Mucosa of descending colon (tissue), 3 donors: Measurements from ENCODE around the gene SLIT1. TPM values are rescaled to one million over a fixed set of nuclear protein-coding genes. Genes with fewer than 3 reads are reported as not detected.

ENCODE experiments used
- ATAC-seq: fragments of 200-7000 bp; cut with Tn5 transposase; one replicate; pipeline ENCODE4 v1.9.1; 2020; ENCODE audit warnings: mild to moderate bottlenecking, moderate library complexity
- DNase-seq, 3 donors: peaks; one replicate each; pipeline ENCODE4 v3.0.0-alpha.2; 2020
- H3K36me3 ChIP-seq: fragments of 200-600 bp; one replicate; pipeline ENCODE4 v1.8.0; 2021; ENCODE audit warnings: low read depth, mild to moderate bottlenecking
- H3K4me1 ChIP-seq: fragments of 200-600 bp; one replicate; pipeline ENCODE4 v1.8.0; 2021; ENCODE audit warnings: low read depth, mild to moderate bottlenecking
- H3K4me3 ChIP-seq: fragments of 200-600 bp; one replicate; pipeline ENCODE4 v1.8.0; 2021; ENCODE audit warnings: mild to moderate bottlenecking
- H3K9me3 ChIP-seq: fragments of 200-600 bp; one replicate; pipeline ENCODE4 v1.8.0; 2021; ENCODE audit warnings: mild to moderate bottlenecking
- intact Hi-C, 2 donors: fragments of 100-400 bp; cut with DNase I in 1 of 2; cut with micrococcal nuclease in 1 of 2; formaldehyde crosslinking; loops; one replicate each; pipeline versions ENCODE4 v1.11.0 to v1.11.1; 2022; cut with DNase I, micrococcal nuclease
- total RNA-seq, 3 donors: library from RNA; stranded (reverse); fragmentation: NEBNext Ultra II Directional in 2 of 3; extraction: Animal tissue kit (Norgen Biotek cat#: 25700) in 2 of 3; gene quantifications; one replicate each; pipeline versions ENCODE4 v1.2.1 to v1.2.4, GENCODE V29; 2021 to 2023
- TF ChIP-seq, protein P1 (sequence below): fragments of 200-600 bp; IDR thresholded peaks from one replicate; pipeline ENCODE4 v1.8.0; 2022; ENCODE audit warnings: antibody characterized with exemption, mild to moderate bottlenecking
- donor health status: DM: no; HTN: no; CAD: no; lungs with moderate emphysema.
- donor health status: DM: no; HTN: no; CAD: no.
- donor health status: DM: no; HTN: yes; CAD: no.

The SLIT1 gene
- total RNA-seq, 3 donors from 2014 or later: 0.17 to 1.1 (median 0.24) TPM

DNA sequence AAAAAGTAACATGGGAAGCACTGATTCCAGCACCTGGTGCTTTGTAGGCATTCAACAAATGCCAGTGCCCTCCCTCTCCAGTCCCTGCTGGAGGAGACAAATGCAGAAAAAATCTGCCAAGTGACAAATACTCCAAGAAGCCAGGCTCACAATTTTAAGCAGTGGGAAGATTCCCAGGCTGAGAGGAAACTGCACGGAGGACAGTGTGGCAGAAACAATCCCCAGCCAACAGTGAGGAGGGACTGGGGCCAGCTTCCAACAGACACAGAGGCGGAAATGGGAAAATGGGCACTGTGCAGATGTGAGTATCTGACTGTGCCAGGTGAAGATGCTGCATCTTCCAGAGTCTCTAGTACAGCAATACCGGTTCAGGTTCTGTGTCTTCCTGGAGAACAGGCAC, 106.3 kb downstream of the SLIT1 start:
- intact Hi-C loops: loop anchor here in 1 of 2 donors (5.0 kb wide), 1 partner anchor 128 kb away; no protein-coding TSS in a partner anchor
- TF ChIP-seq, protein P1, sequence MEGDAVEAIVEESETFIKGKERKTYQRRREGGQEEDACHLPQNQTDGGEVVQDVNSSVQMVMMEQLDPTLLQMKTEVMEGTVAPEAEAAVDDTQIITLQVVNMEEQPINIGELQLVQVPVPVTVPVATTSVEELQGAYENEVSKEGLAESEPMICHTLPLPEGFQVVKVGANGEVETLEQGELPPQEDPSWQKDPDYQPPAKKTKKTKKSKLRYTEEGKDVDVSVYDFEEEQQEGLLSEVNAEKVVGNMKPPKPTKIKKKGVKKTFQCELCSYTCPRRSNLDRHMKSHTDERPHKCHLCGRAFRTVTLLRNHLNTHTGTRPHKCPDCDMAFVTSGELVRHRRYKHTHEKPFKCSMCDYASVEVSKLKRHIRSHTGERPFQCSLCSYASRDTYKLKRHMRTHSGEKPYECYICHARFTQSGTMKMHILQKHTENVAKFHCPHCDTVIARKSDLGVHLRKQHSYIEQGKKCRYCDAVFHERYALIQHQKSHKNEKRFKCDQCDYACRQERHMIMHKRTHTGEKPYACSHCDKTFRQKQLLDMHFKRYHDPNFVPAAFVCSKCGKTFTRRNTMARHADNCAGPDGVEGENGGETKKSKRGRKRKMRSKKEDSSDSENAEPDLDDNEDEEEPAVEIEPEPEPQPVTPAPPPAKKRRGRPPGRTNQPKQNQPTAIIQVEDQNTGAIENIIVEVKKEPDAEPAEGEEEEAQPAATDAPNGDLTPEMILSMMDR: no peak
- no peaks in the 10 kb centered on the region for H3K9me3 ChIP-seq
- ATAC-seq (no peak), DNase-seq (no peak)
- H3K4me3 ChIP-seq: no peak overlapping the region
- H3K36me3 ChIP-seq: no peaks in the 10 kb centered on the region
- H3K4me1 ChIP-seq: no peaks in the 10 kb centered on the region

DNA sequence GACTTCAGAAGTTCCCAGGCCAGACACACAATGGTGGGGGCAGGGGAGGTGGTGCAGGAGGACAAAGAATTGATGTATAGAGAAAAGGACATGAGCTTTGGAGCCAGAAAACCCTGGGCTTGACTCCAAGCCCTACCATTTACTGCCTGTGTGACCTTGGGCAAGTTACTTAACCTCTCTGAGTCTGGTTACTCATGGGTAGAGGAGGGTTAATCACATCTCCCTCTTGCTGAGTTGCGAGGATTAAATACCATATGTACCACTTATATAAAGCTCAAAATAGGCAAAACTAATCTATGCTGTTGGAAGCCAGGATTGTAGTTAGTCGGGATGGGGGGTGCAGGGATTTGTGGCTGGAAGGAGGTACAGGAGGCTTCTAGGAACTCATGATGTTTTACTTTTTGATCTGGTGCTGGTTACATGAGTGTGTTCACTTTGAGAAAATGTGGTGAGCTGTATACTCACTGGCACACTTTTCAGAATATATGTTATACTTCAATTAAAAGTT, 106.8 kb downstream of the SLIT1 start:
- ATAC-seq: no peak
- H3K4me3 ChIP-seq: no peak overlapping the region
- intact Hi-C loops: loop anchor here in 1 of 2 donors (5.0 kb wide), 1 partner anchor 128 kb away; no protein-coding TSS in a partner anchor
- no peaks in the 10 kb centered on the region for H3K36me3 ChIP-seq
- TF ChIP-seq, protein P1: no peak
- no peak for DNase-seq
- no peaks in the 10 kb centered on the region for H3K9me3 ChIP-seq
- H3K4me1 ChIP-seq: no peaks in the 10 kb centered on the region

DNA sequence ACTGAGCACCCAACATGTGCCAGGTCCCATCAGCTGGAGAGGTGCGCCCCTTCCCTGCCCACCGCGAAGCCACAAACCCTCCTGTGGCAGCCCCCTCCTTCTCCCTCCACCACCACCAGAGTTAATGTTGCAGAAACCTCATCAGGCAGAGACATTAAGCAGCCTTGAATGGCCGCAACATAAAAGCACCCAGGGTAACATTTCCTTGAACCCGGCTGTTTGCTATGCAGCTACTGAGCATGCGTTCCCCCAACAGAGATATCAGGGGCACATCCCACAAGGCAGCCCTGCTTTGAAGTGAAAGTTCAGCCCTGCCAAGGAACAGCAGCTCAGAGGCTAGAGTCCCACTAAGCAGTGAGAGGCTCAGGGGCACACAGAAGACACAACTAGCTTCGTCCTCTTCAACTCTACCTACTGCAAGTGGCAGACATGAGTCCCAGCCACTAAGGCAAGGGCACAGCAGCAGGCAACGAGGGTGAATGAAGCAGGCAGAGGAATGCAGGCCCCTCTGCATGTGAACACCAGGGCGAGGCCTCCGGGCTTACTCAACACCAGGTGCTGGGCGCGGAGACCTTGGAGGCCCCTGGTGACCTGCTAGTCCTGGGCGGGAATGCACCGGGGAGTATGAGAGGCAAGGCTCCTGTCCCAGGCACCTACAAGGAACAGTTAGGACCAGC, 107.4 kb downstream of the SLIT1 start:
- Histone ChIP-seq H3K4me3 (no peak overlapping the region), H3K4me1 (no peaks in the 10 kb centered on the region), H3K9me3 (no peaks in the 10 kb centered on the region), H3K36me3 (no peaks in the 10 kb centered on the region)
- intact Hi-C loops: loop anchor here in 1 of 2 donors (5.0 kb wide), 1 partner anchor 129 kb away; no protein-coding TSS in a partner anchor
- TF ChIP-seq, protein P1: no peak
- no peak for DNase-seq
- no peak for ATAC-seq

DNA sequence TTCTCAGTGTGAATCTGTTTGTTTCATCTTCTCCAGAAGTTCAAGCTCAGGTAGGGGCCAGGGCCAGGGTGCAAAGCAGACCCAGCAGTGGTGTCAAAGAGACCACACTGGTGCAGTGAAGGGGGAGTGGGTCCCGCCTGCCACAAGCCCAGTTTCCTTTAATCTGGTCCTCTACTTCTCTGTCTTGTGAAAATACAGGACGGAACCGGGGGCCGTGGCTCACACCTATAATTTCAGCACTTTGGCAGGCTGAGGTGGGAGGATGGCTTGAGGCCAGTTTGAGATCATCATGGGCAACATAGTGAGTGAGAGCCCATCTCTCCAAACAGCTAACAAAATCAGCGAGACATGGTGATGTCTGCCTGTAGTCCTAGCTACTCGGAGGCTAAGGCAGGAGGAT, 109.0 kb downstream of the SLIT1 start:
- ATAC-seq (no peak), DNase-seq (no peak)
- no peaks in the 10 kb centered on the region for H3K4me1 ChIP-seq
- no peaks in the 10 kb centered on the region for H3K9me3 ChIP-seq
- intact Hi-C loops: loop anchor here in 1 of 2 donors (5.0 kb wide), 1 partner anchor 131 kb away; no protein-coding TSS in a partner anchor
- TF ChIP-seq, protein P1: no peak
- H3K4me3 ChIP-seq: no peak overlapping the region
- no peaks in the 10 kb centered on the region for H3K36me3 ChIP-seq

DNA sequence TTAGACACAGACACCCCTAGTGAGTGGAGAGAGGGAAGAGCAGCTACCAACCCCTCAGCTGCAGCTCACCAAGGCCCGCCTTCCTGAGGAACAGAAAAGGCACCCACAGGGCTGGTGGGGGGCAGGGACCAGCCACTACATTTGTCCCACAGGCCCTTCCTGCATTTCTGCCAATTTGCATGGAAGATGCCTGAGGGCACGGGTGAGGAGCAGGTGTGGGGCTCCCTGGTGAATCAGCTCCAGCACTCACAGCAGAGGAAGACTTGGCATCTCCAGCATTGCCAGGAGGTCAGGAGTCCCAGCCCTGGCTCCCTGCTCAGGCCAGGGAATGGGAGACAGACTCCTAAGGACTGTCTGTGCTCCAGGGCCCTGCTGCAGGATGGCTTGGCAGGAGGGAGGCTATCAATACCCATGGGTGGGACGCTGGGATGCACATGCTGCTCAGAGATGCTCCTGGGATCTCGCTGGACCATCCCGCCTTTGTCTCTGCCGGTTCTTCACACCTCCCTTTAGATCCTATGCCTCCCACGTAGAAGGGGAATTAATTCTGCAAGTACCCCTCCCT, 109.7 kb downstream of the SLIT1 start:
- TF ChIP-seq, protein P1: no peak
- Histone ChIP-seq H3K36me3 (no peaks in the 10 kb centered on the region), H3K4me3 (no peak overlapping the region), H3K4me1 (no peaks in the 10 kb centered on the region), H3K9me3 (no peaks in the 10 kb centered on the region)
- no peak for DNase-seq
- ATAC-seq: no peak
- intact Hi-C loops: loop anchor here in 1 of 2 donors (5.0 kb wide), 1 partner anchor 131 kb away; no protein-coding TSS in a partner anchor
